SJSA1 (cell line): ENCODE data around the gene HOXB6. TPM values are rescaled to one million over a fixed set of nuclear protein-coding genes. Genes with fewer than 3 reads are reported as not detected.

Experiments used
- DNase-seq, 2 experiments: peaks; one replicate each; pipeline ENCODE4 v3.0.0-alpha.2; 2015 to 2020; ENCODE audit warnings: low spot score in 2 of 2, low read depth in 1 of 2
- H3K27ac ChIP-seq: fragments of 250-450 bp; sonication (Bioruptor Pico); 2 replicates; pipeline ENCODE4 v1.5.1; 2020; ENCODE audit warnings: mild to moderate bottlenecking, moderate library complexity
- H3K27me3 ChIP-seq: fragments of 250-450 bp; sonication (Bioruptor Pico); replicated peaks from 2 replicates; pipeline ENCODE4 v1.5.1; 2020; ENCODE audit warnings: mild to moderate bottlenecking, moderate library complexity
- H3K36me3 ChIP-seq: fragments of 250-450 bp; sonication (Bioruptor Pico); 2 replicates; pipeline ENCODE4 v1.5.1; 2020; ENCODE audit warnings: mild to moderate bottlenecking
- H3K4me1 ChIP-seq: fragments of 250-450 bp; sonication (Bioruptor Pico); replicated peaks from 2 replicates; pipeline ENCODE4 v1.6.1; 2021; ENCODE audit warnings: mild to moderate bottlenecking
- H3K4me3 ChIP-seq: fragments of 250-450 bp; sonication (Bioruptor Pico); 2 replicates; pipeline ENCODE4 v1.5.1; 2020; ENCODE audit warnings: mild to moderate bottlenecking
- H3K9me3 ChIP-seq: fragments of 250-450 bp; sonication (Bioruptor Pico); replicated peaks from 2 replicates; pipeline ENCODE4 v1.5.1; 2020; ENCODE audit warnings: mild to moderate bottlenecking
- total RNA-seq: library from RNA; depleted of rRNA; stranded (reverse); fragments of >200 nt; shearing (Covaris generic); gene quantifications from 2 replicates; pipeline ENCODE4 v1.2.3, GENCODE V29; 2014

Gene HOXB6
- total RNA-seq, 1 experiment from 2014 or later, result 4.8 TPM

GRCh38 chr17:48612854-48613691 lies 8.3 kb upstream of the HOXB6 start:
- no peaks in the 10 kb centered on the region for H3K9me3 ChIP-seq
- no peaks in the 10 kb centered on the region; the same call in 1 of the 2 replicates for H3K36me3 ChIP-seq
- peaks cover 43% of the 10 kb centered on the region for H3K27me3 ChIP-seq
- H3K27ac ChIP-seq, result no peak overlapping the region
- DNase-seq, result peak in 1 of 2 experiments; percentile 44
- H3K4me1 ChIP-seq, result peaks cover 22% of the 10 kb centered on the region
- peak overlapping the region; percentile 42 for H3K4me3 ChIP-seq

- Histone ChIP-seq H3K27me3 (peaks cover 36% of the 10 kb centered on the region), H3K27ac (no peak overlapping the region), H3K4me1 (peaks cover 22% of the 10 kb centered on the region), H3K4me3 (peak overlapping the region; percentile 42), H3K36me3 (no peaks in the 10 kb centered on the region; the same call in none of the 2 replicates), H3K9me3 (no peaks in the 10 kb centered on the region)
- no peak for DNase-seq
These were observed 7.7 kb upstream of the HOXB6 start for GRCh38 chr17:48612456-48612853.

GRCh38 chr17:48611681-48612455 lies 7.1 kb upstream of the HOXB6 start:
- peaks cover 31% of the 10 kb centered on the region for H3K27me3 ChIP-seq
- H3K9me3 ChIP-seq, result no peaks in the 10 kb centered on the region
- no peak for DNase-seq
- no peak overlapping the region for H3K27ac ChIP-seq
- H3K4me3 ChIP-seq, result no peak overlapping the region
- H3K36me3 ChIP-seq, result peaks cover 4% of the 10 kb centered on the region
- H3K4me1 ChIP-seq, result peaks cover 22% of the 10 kb centered on the region

- H3K27me3 ChIP-seq, result peaks cover 24% of the 10 kb centered on the region
These were observed 6.4 kb upstream of the HOXB6 start for GRCh38 chr17:48611213-48611612.

GRCh38 chr17:48610282-48611211 lies 5.8 kb upstream of the HOXB6 start, which contains the start of gene HOXB7:
TSS of gene HOXB7 (minus strand) at chr17:48611017. CDS start at chr17:48610918, 99 bp downstream.
- Histone ChIP-seq H3K27me3 (peaks cover 17% of the 10 kb centered on the region), H3K4me1 (peaks cover 22% of the 10 kb centered on the region), H3K9me3 (no peaks in the 10 kb centered on the region), H3K4me3 (peak within 1 kb of the TSS; percentile 52), H3K36me3 (peaks cover 7% of the 10 kb centered on the region), H3K27ac (peak within 1 kb of the TSS; percentile 65)
- DNase-seq, result peak; percentile 78 to 86

More at GRCh38 chr17:48611213-48611612, 6.4 kb upstream of the HOXB6 start:
- H3K27ac ChIP-seq, result peak overlapping the region; percentile 65
- H3K4me3 ChIP-seq, result peak overlapping the region; percentile 52
- peaks cover 7% of the 10 kb centered on the region for H3K36me3 ChIP-seq
- peaks cover 22% of the 10 kb centered on the region for H3K4me1 ChIP-seq
- no peaks in the 10 kb centered on the region for H3K9me3 ChIP-seq
- no peak for DNase-seq

GRCh38 chr17:48609759-48610281 lies 5.0 kb upstream of the HOXB6 start:
- H3K9me3 ChIP-seq, result no peaks in the 10 kb centered on the region
- peak overlapping the region; percentile 52 for H3K4me3 ChIP-seq
- peaks cover 7% of the 10 kb centered on the region for H3K36me3 ChIP-seq
- H3K27me3 ChIP-seq, result peaks cover 10% of the 10 kb centered on the region
- peaks cover 26% of the 10 kb centered on the region for H3K4me1 ChIP-seq
- H3K27ac ChIP-seq, result peak overlapping the region; percentile 65
- no peak for DNase-seq

GRCh38 chr17:48609033-48609432 lies 4.2 kb upstream of the HOXB6 start:
- no peak overlapping the region for H3K4me3 ChIP-seq
- peaks cover 26% of the 10 kb centered on the region for H3K4me1 ChIP-seq
- no peak overlapping the region for H3K27ac ChIP-seq
- H3K9me3 ChIP-seq, result no peaks in the 10 kb centered on the region
- H3K36me3 ChIP-seq, result peaks cover 7% of the 10 kb centered on the region
- H3K27me3 ChIP-seq, result peaks cover 6% of the 10 kb centered on the region
- DNase-seq, result no peak

GRCh38 chr17:48608494-48608834 lies 3.7 kb upstream of the HOXB6 start:
- DNase-seq, result no peak
- Histone ChIP-seq H3K9me3 (no peaks in the 10 kb centered on the region), H3K27ac (no peak overlapping the region), H3K27me3 (peaks cover 7% of the 10 kb centered on the region; the same call in 1 of the 2 replicates), H3K4me1 (peaks cover 26% of the 10 kb centered on the region), H3K4me3 (no peak overlapping the region), H3K36me3 (peaks cover 7% of the 10 kb centered on the region)

GRCh38 chr17:48606892-48607614 lies 2.3 kb upstream of the HOXB6 start:
- H3K36me3 ChIP-seq, result peaks cover 7% of the 10 kb centered on the region
- H3K27ac ChIP-seq, result no peak overlapping the region
- peaks cover 29% of the 10 kb centered on the region for H3K4me1 ChIP-seq
- no peak for DNase-seq
- no peaks in the 10 kb centered on the region for H3K9me3 ChIP-seq
- H3K27me3 ChIP-seq, result peaks cover 15% of the 10 kb centered on the region
- H3K4me3 ChIP-seq, result no peak overlapping the region

- DNase-seq, result no peak
- Histone ChIP-seq H3K36me3 (peaks cover 7% of the 10 kb centered on the region), H3K27ac (no peak overlapping the region), H3K4me3 (no peak overlapping the region), H3K4me1 (peaks cover 25% of the 10 kb centered on the region), H3K27me3 (peaks cover 15% of the 10 kb centered on the region), H3K9me3 (no peaks in the 10 kb centered on the region)
These were observed 1.5 kb upstream of the HOXB6 start for GRCh38 chr17:48605991-48606891.

GRCh38 chr17:48605409-48605919 lies 678 bp upstream of the HOXB6 start:
- Histone ChIP-seq H3K4me3 (no peak overlapping the region), H3K36me3 (peaks cover 7% of the 10 kb centered on the region), H3K9me3 (no peaks in the 10 kb centered on the region), H3K27me3 (peaks cover 15% of the 10 kb centered on the region), H3K4me1 (peaks cover 21% of the 10 kb centered on the region), H3K27ac (no peak overlapping the region)
- no peak for DNase-seq
